GM19455 (cell line): ENCODE data around the gene MTRF1L.
A peak's percentile ranks its signal among the peaks of the same experiment; 100 is the strongest.
"Not testable (repeated sequence)": the region's sequence is repeated elsewhere in the genome, so short reads cannot be mapped to it uniquely, and the experiment has no call there.

ENCODE experiments used
- ATAC-seq: cut with Tn5 transposase; IDR thresholded peaks from one replicate; pipeline ENCODE4 v1.9.1; 2021; ENCODE audit not compliant: unreplicated experiment

The MTRF1L gene

GRCh38 chr6:152973916-152974315, 28.6 kb downstream of the MTRF1L start:
- ATAC-seq: no peak

DNA sequence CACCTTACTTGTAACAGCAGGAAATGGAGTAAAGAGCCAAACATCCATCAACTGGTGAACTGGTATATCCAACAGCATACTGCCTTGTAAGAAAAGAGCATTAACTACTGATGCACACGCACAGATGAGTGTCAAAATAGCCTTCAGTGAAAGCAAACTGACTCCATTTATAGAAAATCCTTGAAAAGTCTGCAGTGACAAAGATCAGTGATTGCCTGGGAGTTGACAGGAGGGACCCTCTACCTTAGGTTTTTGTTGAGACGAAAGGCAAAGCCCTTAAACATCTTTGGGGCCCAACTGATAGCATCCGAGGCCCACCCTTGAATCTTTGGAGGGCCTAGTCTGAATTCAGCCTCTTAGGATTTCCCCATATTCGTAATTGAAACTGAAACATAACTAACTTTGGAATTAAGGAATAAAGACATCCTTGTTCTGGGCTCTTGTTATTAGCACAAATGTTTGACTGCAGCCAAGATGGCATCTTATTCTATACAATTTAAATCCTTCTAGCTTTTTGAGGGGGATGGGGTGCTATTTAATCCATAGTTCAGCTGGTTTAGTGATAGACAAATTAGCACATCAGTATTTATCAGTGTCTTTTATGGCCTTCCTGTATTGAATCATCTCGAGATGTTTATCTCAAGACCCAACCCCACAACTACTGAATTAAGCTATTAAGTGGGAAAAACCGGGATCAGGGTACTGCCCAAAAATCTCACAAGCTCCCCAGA, 32.7 kb downstream of the MTRF1L start:
- no peak for ATAC-seq

GRCh38 chr6:152966168-152966894, 36.2 kb downstream of the MTRF1L start:
- not testable (repeated sequence) for ATAC-seq

- ATAC-seq: no peak
Observed at GRCh38 chr6:152959333-152959732, 43.2 kb downstream of the MTRF1L start.

GRCh38 chr6:152957796-152958195, 44.7 kb downstream of the MTRF1L start:
- ATAC-seq: no peak

DNA sequence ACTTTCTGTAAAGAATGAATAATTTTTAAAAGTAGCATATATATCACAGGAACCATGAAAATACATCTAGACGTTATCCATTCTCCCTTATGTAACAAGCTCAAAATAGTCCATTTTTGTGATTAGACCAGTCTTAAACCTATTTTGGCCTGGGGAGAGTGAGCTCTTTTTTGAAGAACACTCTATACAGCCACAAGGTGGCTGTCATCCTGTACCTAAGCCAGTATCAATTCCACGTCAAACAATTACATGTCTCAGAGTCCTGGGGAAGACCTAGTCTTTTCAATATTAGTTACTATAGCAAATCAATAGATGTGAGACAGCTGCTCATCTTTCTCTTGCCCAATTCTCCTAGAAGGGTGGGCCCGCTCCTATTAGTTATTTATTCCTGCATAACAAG, 48.1 kb downstream of the MTRF1L start:
- no peak for ATAC-seq

DNA sequence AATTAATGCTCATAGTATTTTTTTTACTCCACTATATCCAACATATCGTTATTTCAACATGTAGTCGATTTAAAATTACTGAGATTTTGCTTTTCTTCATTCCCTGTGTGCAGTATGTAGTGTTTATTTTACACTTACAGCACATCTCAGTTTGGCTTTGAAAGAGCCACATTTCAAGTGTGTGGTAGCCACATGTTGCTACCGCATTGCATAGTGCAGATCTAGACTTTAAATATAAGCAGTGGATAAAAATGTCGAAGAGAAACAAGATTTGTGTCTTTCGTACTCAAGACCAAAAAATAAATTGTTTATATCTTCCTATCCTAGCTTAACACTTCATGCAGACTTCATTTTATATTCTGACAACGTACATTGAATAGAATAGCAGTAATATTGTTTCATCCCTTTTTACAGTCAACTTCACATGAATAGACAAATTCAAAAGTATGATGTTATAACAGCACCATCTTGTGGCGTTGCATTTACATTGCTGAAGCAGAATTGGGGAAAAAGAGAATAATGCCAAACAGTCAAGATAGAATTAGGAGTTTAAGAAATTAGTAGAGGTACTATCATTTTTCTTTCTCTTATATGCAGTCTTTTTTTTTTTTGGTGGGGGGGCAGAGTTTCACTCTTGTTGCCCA, 49.5 kb downstream of the MTRF1L start:
- ATAC-seq: no peak

GRCh38 chr6:152952045-152952444, 50.5 kb downstream of the MTRF1L start:
- ATAC-seq: no peak

DNA sequence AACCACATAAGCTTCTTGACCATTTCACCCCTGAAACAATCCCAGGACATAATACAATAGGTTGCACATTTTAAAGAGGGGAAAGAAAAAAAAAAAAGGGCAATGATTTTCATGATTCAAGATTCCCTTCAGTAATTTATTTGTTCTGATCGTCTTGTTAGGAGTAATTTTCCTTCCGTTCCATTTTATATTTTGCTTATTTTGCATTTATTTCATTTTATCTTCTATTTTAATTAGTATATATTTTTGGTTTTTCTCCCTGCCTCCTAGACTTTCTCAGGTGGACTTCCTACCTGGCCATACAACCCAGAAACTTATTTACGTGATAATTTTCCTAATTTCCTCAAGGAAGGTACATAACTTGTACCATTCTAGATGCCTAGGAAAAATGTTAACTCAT, 52.3 kb downstream of the MTRF1L start:
- ATAC-seq: no peak

GRCh38 chr6:152948150-152948768, 54.2 kb downstream of the MTRF1L start:
- peak; percentile 84 for ATAC-seq

- no peak for ATAC-seq
Observed at GRCh38 chr6:152946995-152947394, 55.5 kb downstream of the MTRF1L start.

- ATAC-seq: no peak
Observed at GRCh38 chr6:152946484-152946883, 56.0 kb downstream of the MTRF1L start.

DNA sequence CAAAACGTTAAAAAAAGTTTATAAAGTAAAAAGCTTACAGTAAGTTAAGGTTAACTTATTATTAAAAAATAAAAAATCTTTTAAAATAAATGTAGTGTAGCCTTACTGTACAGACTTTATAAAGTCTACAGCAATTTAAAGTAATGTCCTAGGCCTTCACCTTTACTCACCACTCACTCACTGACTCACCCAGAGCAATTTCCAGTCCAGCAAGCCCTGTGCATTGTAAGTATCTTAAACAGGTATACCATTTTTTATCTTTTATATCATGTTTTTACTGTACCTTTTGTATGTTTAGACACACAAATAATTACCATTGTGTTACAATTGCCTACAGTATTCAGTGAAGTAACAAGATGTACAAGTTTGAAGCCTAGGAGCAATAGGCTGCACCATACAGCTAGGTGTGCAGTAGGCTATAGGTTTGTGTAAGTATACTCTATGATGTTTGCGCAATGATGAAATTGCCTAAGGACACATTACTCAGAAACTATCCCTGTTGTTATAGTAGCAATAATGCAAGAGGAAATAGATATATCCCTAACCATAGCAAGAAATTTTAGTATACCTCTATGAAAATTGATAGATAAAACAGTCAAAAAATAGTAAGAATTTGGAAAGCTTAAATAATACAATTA, 59.1 kb downstream of the MTRF1L start:
- ATAC-seq: no peak

GRCh38 chr6:152942319-152942869, 60.1 kb downstream of the MTRF1L start:
- ATAC-seq: no peak

DNA sequence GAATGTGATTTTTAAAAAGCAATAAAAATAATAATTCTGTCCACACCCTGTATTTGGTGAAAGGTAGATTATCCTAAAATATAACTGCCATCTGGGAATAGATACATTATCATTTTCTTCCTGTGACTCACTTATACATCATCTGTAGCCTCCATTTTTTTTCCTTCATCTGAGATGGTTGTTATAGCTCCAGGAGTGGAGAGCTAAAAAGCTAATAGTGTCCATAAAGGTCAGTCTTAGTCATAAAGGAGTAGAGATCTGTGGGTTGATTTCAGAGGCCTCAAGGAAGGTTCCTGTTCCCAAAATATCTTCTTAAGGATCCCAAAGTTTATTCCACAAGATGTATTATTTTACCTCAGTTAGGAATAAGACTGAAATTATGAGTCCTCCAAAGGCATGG, 60.8 kb downstream of the MTRF1L start:
- no peak for ATAC-seq
